Left lobe of liver (tissue), 2 donors: Measurements from ENCODE around the gene C16orf86. TPM values are rescaled to one million over a fixed set of nuclear protein-coding genes. Genes with fewer than 3 reads are reported as not detected.
A peak's percentile ranks its signal among the peaks of the same experiment; 100 is the strongest.

Source experiments
- ATAC-seq: fragments of 200-7000 bp; cut with Tn5 transposase; one replicate; pipeline ENCODE4 v1.9.1; 2020; ENCODE audit warnings: mild to moderate bottlenecking, moderate library complexity
- DNase-seq: peaks from one replicate; pipeline ENCODE4 v3.0.0-alpha.2; 2020; ENCODE audit warnings: low spot score
- total RNA-seq: library from RNA; stranded (reverse); gene quantifications from one replicate; pipeline ENCODE4 v1.2.1, GENCODE V29; 2021
- donor health status: DM: no; HTN: no; CAD: no; lungs with moderate emphysema.
- donor health status: DM: no; HTN: yes; CAD: no.

C16orf86 gene
- total RNA-seq, 1 donor from 2014 or later, result 5.5 TPM

GRCh38 chr16:67653128-67653788 is 13.4 kb upstream of the C16orf86 start:
- ATAC-seq, result no peak
- DNase-seq, result no peak

GRCh38 chr16:67653789-67654402 is 12.7 kb upstream of the C16orf86 start:
- no peak for ATAC-seq
- DNase-seq, result no peak

- ATAC-seq, result no peak
- DNase-seq, result no peak
Measured at GRCh38 chr16:67654403-67654911, 12.2 kb upstream of the C16orf86 start.

- DNase-seq, result no peak
- ATAC-seq, result no peak
Measured at GRCh38 chr16:67655363-67655762, 11.3 kb upstream of the C16orf86 start.

- no peak for DNase-seq
- no peak for ATAC-seq
Measured at GRCh38 chr16:67656344-67657016, 10.1 kb upstream of the C16orf86 start.

- ATAC-seq (no peak), DNase-seq (no peak)
Measured at GRCh38 chr16:67657017-67657608, 9.5 kb upstream of the C16orf86 start.

GRCh38 chr16:67657751-67658518 is 8.7 kb upstream of the C16orf86 start:
- ATAC-seq (no peak), DNase-seq (no peak)

- DNase-seq, result no peak
- ATAC-seq, result no peak
Measured at GRCh38 chr16:67658849-67659674, 7.6 kb upstream of the C16orf86 start.

GRCh38 chr16:67659675-67660563 is 6.7 kb upstream of the C16orf86 start, which contains the start of gene ACD:
TSS of gene ACD (minus strand) at chr16:67660260. CDS start at chr16:67660220, 40 bp downstream.
- DNase-seq (peak; percentile 92), ATAC-seq (peak; percentile 86)

- DNase-seq (peak; percentile 95), ATAC-seq (peak; percentile 81)
Measured at GRCh38 chr16:67660564-67661028, 6.0 kb upstream of the C16orf86 start, which contains the start of gene PARD6A. TSS of gene PARD6A (plus strand) at chr16:67660960. CDS start at chr16:67661039, 79 bp downstream.

GRCh38 chr16:67661101-67661761 is 5.4 kb upstream of the C16orf86 start:
- ATAC-seq (no peak), DNase-seq (no peak)

- no peak for ATAC-seq
- DNase-seq, result no peak
Measured at GRCh38 chr16:67661886-67662652, 4.5 kb upstream of the C16orf86 start.

GRCh38 chr16:67662653-67663010 is 4.0 kb upstream of the C16orf86 start:
- no peak for DNase-seq
- no peak for ATAC-seq

- DNase-seq, result peak; percentile 81
Measured at GRCh38 chr16:67663151-67663876, 3.3 kb upstream of the C16orf86 start.

GRCh38 chr16:67663877-67664222 is 2.8 kb upstream of the C16orf86 start:
- DNase-seq, result no peak
- no peak for ATAC-seq

More at GRCh38 chr16:67663151-67663876, 3.3 kb upstream of the C16orf86 start:
- ATAC-seq, result peak; percentile 21

- DNase-seq (no peak), ATAC-seq (no peak)
Measured at GRCh38 chr16:67664258-67664657, 2.4 kb upstream of the C16orf86 start.

- DNase-seq, result no peak
- no peak for ATAC-seq
Measured at GRCh38 chr16:67664871-67665270, 1.7 kb upstream of the C16orf86 start.
